ENCODE measurements around the gene ZNF296. TPM values are rescaled to one million over a fixed set of nuclear protein-coding genes. Genes with fewer than 3 reads are reported as not detected.
A peak's percentile ranks its signal among the peaks of the same experiment; 100 is the strongest.

The ZNF296 gene
- total RNA-seq, 1 experiment from 2014 or later = 3.7 TPM

GRCh38 chr19:45045671-45046353 is 30.5 kb downstream of the ZNF296 start:
- ChIA-PET POLR2A (ENCODE audit: unreplicated experiment) (interaction anchor here (0.5 to 0.7 kb wide), 2 partner anchors 45 to 237 kb away, joined by 4 read pairs; partner anchors contain the start of gene BCAM), CTCF (interaction anchor here (0.6 kb wide), 1 partner anchor 14 kb away, joined by 3 read pairs; no protein-coding TSS in a partner anchor)
- BruUV-seq (replicated peaks) = no TSS peak
- intact Hi-C loops (cut with micrococcal nuclease; ENCODE audit: unreplicated experiment) = no loop called here
- Histone ChIP-seq H3K36me3 (ENCODE audit: low read depth) (peaks cover 51% of the 10 kb centered on the region), H3K4me2 (no peak overlapping the region), H3K9me3 (ENCODE audit: insufficient read depth, low read depth) (no peaks in the 10 kb centered on the region), H3F3A (ENCODE audit: insufficient read depth, low read depth) (peaks cover 19% of the 10 kb centered on the region; the same call in 1 of the 2 replicates), H3K4me3 (no peak overlapping the region), H3K79me2 (ENCODE audit: low read depth) (peaks cover 95% of the 10 kb centered on the region), H3K27me3 (ENCODE audit: insufficient read depth, low read depth) (no peaks in the 10 kb centered on the region), H4K20me1 (ENCODE audit: insufficient read depth) (peaks cover 96% of the 10 kb centered on the region), H3K4me1 (replicated peaks; ENCODE audit: insufficient read depth) (no peaks in the 10 kb centered on the region), H3K27ac (no peak overlapping the region), H3K9me2 (ENCODE audit: insufficient read depth) (no peaks in the 10 kb centered on the region), H2AFZ (no peak overlapping the region)
- DNase-seq = no peak
- no peak for TF ChIP-seq EZH2 (IDR thresholded peaks at IDR 0.05; ENCODE audit: low read depth)
- no peak for TF ChIP-seq CTCF (conservative IDR thresholded peaks at IDR 0.05)

- Histone ChIP-seq H3K36me3 (ENCODE audit: low read depth) (peaks cover 43% of the 10 kb centered on the region), H3K9me3 (ENCODE audit: insufficient read depth, low read depth) (no peaks in the 10 kb centered on the region), H2AFZ (no peak overlapping the region), H3K4me2 (no peak overlapping the region), H3K4me1 (replicated peaks; ENCODE audit: insufficient read depth) (peaks cover 12% of the 10 kb centered on the region), H3K79me2 (ENCODE audit: low read depth) (peaks cover 69% of the 10 kb centered on the region), H3K27me3 (ENCODE audit: insufficient read depth, low read depth) (no peaks in the 10 kb centered on the region), H4K20me1 (ENCODE audit: insufficient read depth) (peaks cover 64% of the 10 kb centered on the region), H3F3A (ENCODE audit: insufficient read depth, low read depth) (peaks cover 31% of the 10 kb centered on the region; the same call in 1 of the 2 replicates), H3K27ac (no peak overlapping the region), H3K4me3 (no peak overlapping the region), H3K9me2 (ENCODE audit: insufficient read depth) (no peaks in the 10 kb centered on the region)
- DNase-seq = no peak
- POLR2A ChIA-PET (ENCODE audit: unreplicated experiment) = interaction anchor here (0.6 kb wide), 1 partner anchor 284 kb away, joined by 4 read pairs; no protein-coding TSS in a partner anchor
- intact Hi-C loops (cut with micrococcal nuclease; ENCODE audit: unreplicated experiment) = no loop called here
- no peak for TF ChIP-seq EZH2 (IDR thresholded peaks at IDR 0.05; ENCODE audit: low read depth)
- no peak for TF ChIP-seq CTCF (conservative IDR thresholded peaks at IDR 0.05)
- CTCF ChIA-PET = no interaction called here
- BruUV-seq (replicated peaks) = no TSS peak
Measured at GRCh38 chr19:45041125-45041524, 35.2 kb downstream of the ZNF296 start.

- no peak for TF ChIP-seq CTCF (conservative IDR thresholded peaks at IDR 0.05)
- no peak for TF ChIP-seq EZH2 (IDR thresholded peaks at IDR 0.05; ENCODE audit: low read depth)
- H3K4me2 ChIP-seq = peak overlapping the region; percentile 99
- H4K20me1 ChIP-seq (ENCODE audit: insufficient read depth) = peaks cover 55% of the 10 kb centered on the region
- CTCF ChIA-PET = interaction anchor here (0.6 kb wide), 1 partner anchor 108 kb away, joined by 4 read pairs; no protein-coding TSS in a partner anchor
- no peak overlapping the region for H2AFZ ChIP-seq
- peaks cover 23% of the 10 kb centered on the region; the same call in 1 of the 2 replicates for H3F3A ChIP-seq (ENCODE audit: insufficient read depth, low read depth)
- H3K4me1 ChIP-seq (replicated peaks; ENCODE audit: insufficient read depth) = peaks cover 12% of the 10 kb centered on the region
- no peaks in the 10 kb centered on the region for H3K9me3 ChIP-seq (ENCODE audit: insufficient read depth, low read depth)
- no peaks in the 10 kb centered on the region for H3K27me3 ChIP-seq (ENCODE audit: insufficient read depth, low read depth)
- peaks cover 60% of the 10 kb centered on the region for H3K79me2 ChIP-seq (ENCODE audit: low read depth)
- POLR2A ChIA-PET (ENCODE audit: unreplicated experiment) = interaction anchor here (0.6 kb wide), 2 partner anchors 83 to 285 kb away, joined by 4 to 8 read pairs; no protein-coding TSS in a partner anchor
- intact Hi-C loops (cut with micrococcal nuclease; ENCODE audit: unreplicated experiment) = no loop called here
- H3K36me3 ChIP-seq (ENCODE audit: low read depth) = peaks cover 35% of the 10 kb centered on the region
- BruUV-seq (replicated peaks) = TSS peak; percentile 29
- H3K9me2 ChIP-seq (ENCODE audit: insufficient read depth) = no peaks in the 10 kb centered on the region
- H3K4me3 ChIP-seq = peak overlapping the region; percentile 100
- no peak for DNase-seq
- H3K27ac ChIP-seq = no peak overlapping the region
Measured at GRCh38 chr19:45040059-45040771, 36.1 kb downstream of the ZNF296 start.

Measured in PC-9 (cell line).